Activated naive CD8-positive, alpha-beta T cell treated with anti-CD3 and anti-CD28 coated beads for 36 hours (primary cell): ENCODE data around the gene CAMK2A. TPM values are rescaled to one million over a fixed set of nuclear protein-coding genes. Genes with fewer than 3 reads are reported as not detected.

ENCODE experiments used
- DNase-seq: peaks from one replicate; pipeline ENCODE4 v3.0.0; 2021
- H3K27ac Mint-ChIP-seq: one replicate; pipeline ENCODE4 v1.8.0; 2022; ENCODE audit warnings: mild to moderate bottlenecking, moderate library complexity, mixed read lengths
- H3K27me3 Mint-ChIP-seq: one replicate; pipeline ENCODE4 v1.8.0; 2022; ENCODE audit warnings: mild to moderate bottlenecking, mixed read lengths
- H3K36me3 Mint-ChIP-seq: one replicate; pipeline ENCODE4 v1.8.0; 2021; ENCODE audit warnings: mild to moderate bottlenecking, mixed read lengths
- H3K4me1 Mint-ChIP-seq: one replicate; pipeline ENCODE4 v1.8.0; 2021; ENCODE audit warnings: mixed read lengths
- H3K4me3 Mint-ChIP-seq: one replicate; pipeline ENCODE4 v1.8.0; 2022; ENCODE audit warnings: mild to moderate bottlenecking, moderate library complexity, mixed read lengths
- H3K9me3 Mint-ChIP-seq: one replicate; pipeline ENCODE4 v1.8.0; 2022; ENCODE audit warnings: mixed read lengths
- total RNA-seq, 2 experiments: library from RNA; stranded (reverse); gene quantifications; one replicate each; pipeline ENCODE4 v1.2.3, GENCODE V29; 2021

CAMK2A gene
- total RNA-seq, 2 experiments from 2014 or later: not detected

- Mint-ChIP-seq H3K36me3 (no peaks in the 10 kb centered on the region), H3K4me3 (no peak overlapping the region)
Measured at GRCh38 chr5:150182774-150183173, 106.8 kb downstream of the CAMK2A start.

GRCh38 chr5:150181766-150182545 lies 107.6 kb downstream of the CAMK2A start:
- Mint-ChIP-seq H3K27ac (no peak overlapping the region), H3K4me3 (no peak overlapping the region), H3K9me3 (no peaks in the 10 kb centered on the region), H3K27me3 (no peaks in the 10 kb centered on the region), H3K4me1 (no peaks in the 10 kb centered on the region), H3K36me3 (no peaks in the 10 kb centered on the region)
- DNase-seq: no peak

More at GRCh38 chr5:150182774-150183173, 106.8 kb downstream of the CAMK2A start:
- DNase-seq: no peak
- H3K4me1 Mint-ChIP-seq: no peaks in the 10 kb centered on the region
- H3K27me3 Mint-ChIP-seq: no peaks in the 10 kb centered on the region
- H3K27ac Mint-ChIP-seq: no peak overlapping the region
- H3K9me3 Mint-ChIP-seq: no peaks in the 10 kb centered on the region

GRCh38 chr5:150181027-150181426 lies 108.5 kb downstream of the CAMK2A start:
- Mint-ChIP-seq H3K27ac (no peak overlapping the region), H3K4me3 (no peak overlapping the region), H3K9me3 (no peaks in the 10 kb centered on the region), H3K36me3 (no peaks in the 10 kb centered on the region), H3K27me3 (no peaks in the 10 kb centered on the region), H3K4me1 (no peaks in the 10 kb centered on the region)
- no peak for DNase-seq

- Mint-ChIP-seq H3K27ac (no peak overlapping the region), H3K27me3 (no peaks in the 10 kb centered on the region)
Measured at GRCh38 chr5:150180241-150181026, 109.1 kb downstream of the CAMK2A start.

GRCh38 chr5:150179019-150179620 lies 110.5 kb downstream of the CAMK2A start:
- Mint-ChIP-seq H3K36me3 (no peaks in the 10 kb centered on the region), H3K9me3 (no peaks in the 10 kb centered on the region), H3K27me3 (no peaks in the 10 kb centered on the region), H3K27ac (no peak overlapping the region), H3K4me3 (no peak overlapping the region), H3K4me1 (no peaks in the 10 kb centered on the region)
- DNase-seq: no peak

More at GRCh38 chr5:150180241-150181026, 109.1 kb downstream of the CAMK2A start:
- no peaks in the 10 kb centered on the region for H3K9me3 Mint-ChIP-seq
- DNase-seq: no peak
- H3K4me1 Mint-ChIP-seq: no peaks in the 10 kb centered on the region
- no peaks in the 10 kb centered on the region for H3K36me3 Mint-ChIP-seq
- H3K4me3 Mint-ChIP-seq: no peak overlapping the region

GRCh38 chr5:150178262-150178661 lies 111.3 kb downstream of the CAMK2A start:
- peaks cover 5% of the 10 kb centered on the region for H3K27me3 Mint-ChIP-seq
- H3K4me1 Mint-ChIP-seq: no peaks in the 10 kb centered on the region
- no peaks in the 10 kb centered on the region for H3K36me3 Mint-ChIP-seq
- H3K4me3 Mint-ChIP-seq: no peak overlapping the region
- DNase-seq: no peak
- no peak overlapping the region for H3K27ac Mint-ChIP-seq
- no peaks in the 10 kb centered on the region for H3K9me3 Mint-ChIP-seq

- Mint-ChIP-seq H3K4me3 (no peak overlapping the region), H3K27me3 (peaks cover 8% of the 10 kb centered on the region), H3K9me3 (no peaks in the 10 kb centered on the region), H3K4me1 (no peaks in the 10 kb centered on the region), H3K27ac (no peak overlapping the region), H3K36me3 (no peaks in the 10 kb centered on the region)
- DNase-seq: no peak
Measured at GRCh38 chr5:150177721-150178120, 111.9 kb downstream of the CAMK2A start.

- H3K4me1 Mint-ChIP-seq: no peaks in the 10 kb centered on the region
Measured at GRCh38 chr5:150176745-150177477, 112.7 kb downstream of the CAMK2A start.

GRCh38 chr5:150175536-150175935 lies 114.0 kb downstream of the CAMK2A start:
- Mint-ChIP-seq H3K27me3 (peaks cover 15% of the 10 kb centered on the region), H3K4me1 (no peaks in the 10 kb centered on the region), H3K36me3 (no peaks in the 10 kb centered on the region), H3K27ac (no peak overlapping the region), H3K9me3 (no peaks in the 10 kb centered on the region), H3K4me3 (no peak overlapping the region)
- DNase-seq: no peak

More at GRCh38 chr5:150176745-150177477, 112.7 kb downstream of the CAMK2A start:
- DNase-seq: no peak
- no peaks in the 10 kb centered on the region for H3K9me3 Mint-ChIP-seq
- peaks cover 8% of the 10 kb centered on the region for H3K27me3 Mint-ChIP-seq
- no peak overlapping the region for H3K4me3 Mint-ChIP-seq
- H3K27ac Mint-ChIP-seq: no peak overlapping the region
- H3K36me3 Mint-ChIP-seq: no peaks in the 10 kb centered on the region

- H3K4me3 Mint-ChIP-seq: no peak overlapping the region
- H3K27ac Mint-ChIP-seq: no peak overlapping the region
- no peaks in the 10 kb centered on the region for H3K9me3 Mint-ChIP-seq
- no peaks in the 10 kb centered on the region for H3K4me1 Mint-ChIP-seq
- no peak for DNase-seq
- H3K36me3 Mint-ChIP-seq: no peaks in the 10 kb centered on the region
- peaks cover 16% of the 10 kb centered on the region for H3K27me3 Mint-ChIP-seq
Measured at GRCh38 chr5:150175076-150175475, 114.5 kb downstream of the CAMK2A start.

GRCh38 chr5:150174285-150174684 lies 115.3 kb downstream of the CAMK2A start:
- no peak for DNase-seq
- Mint-ChIP-seq H3K36me3 (no peaks in the 10 kb centered on the region), H3K9me3 (no peaks in the 10 kb centered on the region), H3K4me1 (no peaks in the 10 kb centered on the region), H3K27ac (no peak overlapping the region), H3K4me3 (no peak overlapping the region), H3K27me3 (peaks cover 16% of the 10 kb centered on the region)

GRCh38 chr5:150173161-150173560 lies 116.4 kb downstream of the CAMK2A start:
- Mint-ChIP-seq H3K4me1 (no peaks in the 10 kb centered on the region), H3K36me3 (no peaks in the 10 kb centered on the region), H3K9me3 (no peaks in the 10 kb centered on the region), H3K27ac (no peak overlapping the region), H3K27me3 (peaks cover 27% of the 10 kb centered on the region), H3K4me3 (no peak overlapping the region)
- DNase-seq: no peak

- no peak overlapping the region for H3K4me3 Mint-ChIP-seq
- no peaks in the 10 kb centered on the region for H3K9me3 Mint-ChIP-seq
- H3K27ac Mint-ChIP-seq: no peak overlapping the region
- no peaks in the 10 kb centered on the region for H3K4me1 Mint-ChIP-seq
- H3K27me3 Mint-ChIP-seq: peaks cover 33% of the 10 kb centered on the region
- no peaks in the 10 kb centered on the region for H3K36me3 Mint-ChIP-seq
- no peak for DNase-seq
Measured at GRCh38 chr5:150172556-150172955, 117.0 kb downstream of the CAMK2A start.

- no peaks in the 10 kb centered on the region for H3K36me3 Mint-ChIP-seq
- no peak for DNase-seq
- no peak overlapping the region for H3K4me3 Mint-ChIP-seq
- H3K9me3 Mint-ChIP-seq: no peaks in the 10 kb centered on the region
- H3K27ac Mint-ChIP-seq: no peak overlapping the region
- H3K27me3 Mint-ChIP-seq: peaks cover 36% of the 10 kb centered on the region
- H3K4me1 Mint-ChIP-seq: no peaks in the 10 kb centered on the region
Measured at GRCh38 chr5:150172145-150172544, 117.4 kb downstream of the CAMK2A start.
